Measurements from ENCODE around the gene BRINP1.

The BRINP1 gene

GRCh38 chr9:119368681-119369581 lies at the start of gene BRINP1:
TSS of gene BRINP1 (minus strand) at chr9:119369435. CDS start at chr9:119313355, 56,080 bp downstream.
- DNase-seq, result peak in 49 of 56 donors; percentile 15 to 87 (median 63)

GRCh38 chr9:119418721-119419120 lies 49.5 kb upstream of the BRINP1 start:
- no peak for DNase-seq

- DNase-seq, result no peak
Measured at GRCh38 chr9:119416793-119417192, 47.6 kb upstream of the BRINP1 start.

- DNase-seq, result no peak
Measured at GRCh38 chr9:119412399-119412798, 43.2 kb upstream of the BRINP1 start.

- no peak for DNase-seq
Measured at GRCh38 chr9:119409552-119409951, 40.3 kb upstream of the BRINP1 start.

GRCh38 chr9:119400606-119401005 lies 31.4 kb upstream of the BRINP1 start:
- no peak for DNase-seq

- DNase-seq, result no peak
Measured at GRCh38 chr9:119398350-119398749, 29.1 kb upstream of the BRINP1 start.

- DNase-seq, result no peak
Measured at GRCh38 chr9:119391878-119392277, 22.6 kb upstream of the BRINP1 start.

GRCh38 chr9:119375892-119376291 lies 6.7 kb upstream of the BRINP1 start:
- no peak for DNase-seq

- DNase-seq, result no peak
Measured at GRCh38 chr9:119372951-119373350, 3.7 kb upstream of the BRINP1 start.

GRCh38 chr9:119370816-119371215 lies 1.6 kb upstream of the BRINP1 start:
- peak in 12 of 56 donors; percentile 3 to 58 (median 10) for DNase-seq

- peak in 10 of 56 donors; percentile 45 to 70 (median 61) for DNase-seq
Measured at GRCh38 chr9:119369680-119370366, 588 bp upstream of the BRINP1 start.

GRCh38 chr9:119368179-119368578 lies 1.1 kb downstream of the BRINP1 start:
- peak in 10 of 56 donors; percentile 1 to 41 (median 28) for DNase-seq

GRCh38 chr9:119367683-119368075 lies 1.6 kb downstream of the BRINP1 start:
- no peak for DNase-seq

GRCh38 chr9:119366909-119367682 lies 2.1 kb downstream of the BRINP1 start:
- DNase-seq, result peak in 17 of 56 donors; percentile 3 to 40 (median 18)

- peak in 43 of 56 donors; percentile 9 to 84 (median 41) for DNase-seq
Measured at GRCh38 chr9:119365291-119366027, 3.8 kb downstream of the BRINP1 start.

GRCh38 chr9:119360237-119360636 lies 9.0 kb downstream of the BRINP1 start:
- DNase-seq, result no peak

- no peak for DNase-seq
Measured at GRCh38 chr9:119357336-119358096, 11.7 kb downstream of the BRINP1 start.

GRCh38 chr9:119349351-119349825 lies 19.8 kb downstream of the BRINP1 start:
- DNase-seq, result peak in 1 of 56 donors; percentile 2

All from nucleus accumbens (tissue), 56 donors.